ENCODE measurements around the gene SETBP1.

The SETBP1 gene

GRCh38 chr18:44733069-44733753, 52.5 kb downstream of the SETBP1 start:
- no peak for DNase-seq

GRCh38 chr18:44733754-44734465, 53.2 kb downstream of the SETBP1 start:
- DNase-seq = no peak

GRCh38 chr18:44735096-44735495, 54.4 kb downstream of the SETBP1 start:
- no peak for DNase-seq

- no peak for DNase-seq
Measured at GRCh38 chr18:44736664-44737380, 56.1 kb downstream of the SETBP1 start.

- DNase-seq = no peak
Measured at GRCh38 chr18:44737623-44738022, 56.9 kb downstream of the SETBP1 start.

- no peak for DNase-seq
Measured at GRCh38 chr18:44740000-44740399, 59.3 kb downstream of the SETBP1 start.

- DNase-seq = no peak
Measured at GRCh38 chr18:44741085-44741484, 60.4 kb downstream of the SETBP1 start.

GRCh38 chr18:44741511-44741910, 60.8 kb downstream of the SETBP1 start:
- no peak for DNase-seq

GRCh38 chr18:44742126-44742525, 61.4 kb downstream of the SETBP1 start:
- no peak for DNase-seq

- DNase-seq = peak; percentile 37
Measured at GRCh38 chr18:44742718-44743311, 62.1 kb downstream of the SETBP1 start.

GRCh38 chr18:44743631-44744030, 62.9 kb downstream of the SETBP1 start:
- DNase-seq = no peak

GRCh38 chr18:44744161-44745121, 63.8 kb downstream of the SETBP1 start:
- peak; percentile 67 for DNase-seq

GRCh38 chr18:44747157-44747556, 66.5 kb downstream of the SETBP1 start:
- no peak for DNase-seq

GRCh38 chr18:44748582-44748981, 67.9 kb downstream of the SETBP1 start:
- DNase-seq = no peak

- DNase-seq = no peak
Measured at GRCh38 chr18:44750774-44751173, 70.1 kb downstream of the SETBP1 start.

GRCh38 chr18:44754567-44754966, 73.9 kb downstream of the SETBP1 start:
- DNase-seq = no peak

GRCh38 chr18:44758861-44759631, 78.4 kb downstream of the SETBP1 start:
- no peak for DNase-seq

- peak; percentile 6 for DNase-seq
Measured at GRCh38 chr18:44759925-44760342, 79.2 kb downstream of the SETBP1 start.

- DNase-seq = no peak
Measured at GRCh38 chr18:44761812-44762211, 81.1 kb downstream of the SETBP1 start.

GRCh38 chr18:44763327-44763726, 82.6 kb downstream of the SETBP1 start:
- no peak for DNase-seq

- DNase-seq = no peak
Measured at GRCh38 chr18:44764863-44765262, 84.2 kb downstream of the SETBP1 start.
